IgD-negative memory B cell (primary cell): Measurements from ENCODE around the gene PPM1E. TPM values are rescaled to one million over a fixed set of nuclear protein-coding genes. Genes with fewer than 3 reads are reported as not detected.
A peak's percentile ranks its signal among the peaks of the same experiment; 100 is the strongest.
"Not testable (repeated sequence)": the region's sequence is repeated elsewhere in the genome, so short reads cannot be mapped to it uniquely, and the experiment has no call there.

ENCODE experiments used
- H3K27ac Mint-ChIP-seq, 3 donors: one replicate each; pipeline ENCODE4 v1.8.0; 2020 to 2022; ENCODE audit warnings: mild to moderate bottlenecking in 3 of 3, mixed read lengths in 3 of 3, moderate library complexity in 1 of 3
- H3K27me3 Mint-ChIP-seq: one replicate; pipeline ENCODE4 v1.8.0; 2021; ENCODE audit warnings: mixed read lengths
- H3K36me3 Mint-ChIP-seq: one replicate; pipeline ENCODE4 v1.8.0; 2020; ENCODE audit warnings: mild to moderate bottlenecking, mixed read lengths
- H3K4me1 Mint-ChIP-seq, 3 donors: one replicate each; pipeline ENCODE4 v1.8.0; 2020 to 2022; ENCODE audit warnings: mixed read lengths in 3 of 3, mild to moderate bottlenecking in 1 of 3
- H3K4me3 Mint-ChIP-seq, 4 donors: one replicate each; pipeline ENCODE4 v1.8.0; 2020 to 2022; ENCODE audit warnings: mild to moderate bottlenecking in 4 of 4, mixed read lengths in 4 of 4, moderate library complexity in 3 of 4
- H3K9me3 Mint-ChIP-seq, 3 donors: one replicate each; pipeline ENCODE4 v1.8.0; 2020 to 2021; ENCODE audit warnings: mixed read lengths in 3 of 3, mild to moderate bottlenecking in 1 of 3
- polyA plus RNA-seq: library from polyadenylated mRNA; unstranded; fragments of 300-500 nt; fragmentation: Illumina TruSeq; gene quantifications from one replicate; pipeline ENCODE4 v1.2.3, GENCODE V29; 2021

PPM1E gene
- polyA plus RNA-seq, 1 donor from 2014 or later, result not detected

GRCh38 chr17:58756246-58757161, 850 bp downstream of the PPM1E start:
- peaks cover 39% of the 10 kb centered on the region for H3K27me3 Mint-ChIP-seq
- H3K27ac Mint-ChIP-seq, result peak overlapping the region in 1 of 3 donors; percentile 89
- peak overlapping the region; percentile 84 to 96 (median 91) for H3K4me3 Mint-ChIP-seq
- peaks cover 3% of the 10 kb centered on the region for H3K36me3 Mint-ChIP-seq
- H3K4me1 Mint-ChIP-seq, result peaks cover 5 to 14% (median 9%) of the 10 kb centered on the region in 3 donors
- peaks cover 0 to 6% (median 0%) of the 10 kb centered on the region in 3 donors for H3K9me3 Mint-ChIP-seq

- Mint-ChIP-seq H3K36me3 (peaks cover 3% of the 10 kb centered on the region), H3K27me3 (peaks cover 41% of the 10 kb centered on the region), H3K4me1 (peaks cover 5 to 14% (median 9%) of the 10 kb centered on the region in 3 donors)
These were observed 1.5 kb downstream of the PPM1E start for GRCh38 chr17:58757162-58757613.

GRCh38 chr17:58758890-58759289, 3.2 kb downstream of the PPM1E start:
- H3K27me3 Mint-ChIP-seq, result peaks cover 41% of the 10 kb centered on the region

More at GRCh38 chr17:58757162-58757613, 1.5 kb downstream of the PPM1E start:
- H3K9me3 Mint-ChIP-seq, result peaks cover 0 to 6% (median 0%) of the 10 kb centered on the region in 3 donors
- H3K4me3 Mint-ChIP-seq, result peak overlapping the region; percentile 84 to 96 (median 91)
- H3K27ac Mint-ChIP-seq, result peak overlapping the region in 1 of 3 donors; percentile 89

GRCh38 chr17:58759522-58759921, 3.9 kb downstream of the PPM1E start:
- peaks cover 5 to 10% (median 9%) of the 10 kb centered on the region in 3 donors for H3K4me1 Mint-ChIP-seq
- H3K9me3 Mint-ChIP-seq, result peaks cover 0 to 6% (median 0%) of the 10 kb centered on the region in 3 donors
- H3K27ac Mint-ChIP-seq, result no peak overlapping the region
- peaks cover 3% of the 10 kb centered on the region for H3K36me3 Mint-ChIP-seq
- no peak overlapping the region for H3K4me3 Mint-ChIP-seq
- H3K27me3 Mint-ChIP-seq, result peaks cover 39% of the 10 kb centered on the region

More at GRCh38 chr17:58758890-58759289, 3.2 kb downstream of the PPM1E start:
- Mint-ChIP-seq H3K27ac (no peak overlapping the region), H3K4me1 (peaks cover 5 to 10% (median 9%) of the 10 kb centered on the region in 3 donors), H3K4me3 (no peak overlapping the region), H3K36me3 (peaks cover 3% of the 10 kb centered on the region), H3K9me3 (peaks cover 0 to 6% (median 0%) of the 10 kb centered on the region in 3 donors)

- Mint-ChIP-seq H3K4me1 (peaks cover 5 to 7% (median 7%) of the 10 kb centered on the region in 3 donors), H3K36me3 (peaks cover 3% of the 10 kb centered on the region), H3K27ac (no peak overlapping the region), H3K4me3 (peak overlapping the region in 1 of 4 donors; percentile 26), H3K9me3 (peaks cover 0 to 4% (median 0%) of the 10 kb centered on the region in 3 donors), H3K27me3 (peaks cover 35% of the 10 kb centered on the region)
These were observed 4.6 kb downstream of the PPM1E start for GRCh38 chr17:58760248-58760647.

- no peaks in the 10 kb centered on the region for H3K36me3 Mint-ChIP-seq
- H3K4me1 Mint-ChIP-seq, result peaks cover 0 to 1% (median 0%) of the 10 kb centered on the region in 3 donors
- peaks cover 0 to 2% (median 0%) of the 10 kb centered on the region in 3 donors for H3K9me3 Mint-ChIP-seq
- H3K4me3 Mint-ChIP-seq, result no peak overlapping the region
- peaks cover 23% of the 10 kb centered on the region for H3K27me3 Mint-ChIP-seq
- no peak overlapping the region for H3K27ac Mint-ChIP-seq
These were observed 7.6 kb downstream of the PPM1E start for GRCh38 chr17:58763263-58763662.

- H3K4me3 Mint-ChIP-seq, result no peak overlapping the region
- H3K36me3 Mint-ChIP-seq, result no peaks in the 10 kb centered on the region
- H3K27ac Mint-ChIP-seq, result no peak overlapping the region
- peaks cover 0 to 1% (median 0%) of the 10 kb centered on the region in 3 donors for H3K4me1 Mint-ChIP-seq
- peaks cover 0 to 2% (median 0%) of the 10 kb centered on the region in 3 donors for H3K9me3 Mint-ChIP-seq
- peaks cover 15% of the 10 kb centered on the region for H3K27me3 Mint-ChIP-seq
These were observed 8.7 kb downstream of the PPM1E start for GRCh38 chr17:58764373-58764772.

- H3K9me3 Mint-ChIP-seq, H3K4me3 Mint-ChIP-seq, H3K27ac Mint-ChIP-seq, H3K4me1 Mint-ChIP-seq, H3K27me3 Mint-ChIP-seq, H3K36me3 Mint-ChIP-seq: not testable (repeated sequence)
These were observed 22.8 kb downstream of the PPM1E start for GRCh38 chr17:58778482-58778881.

GRCh38 chr17:58779446-58779845, 23.8 kb downstream of the PPM1E start:
- H3K27ac Mint-ChIP-seq, result no peak overlapping the region
- H3K27me3 Mint-ChIP-seq, result no peaks in the 10 kb centered on the region
- H3K9me3 Mint-ChIP-seq, result no peaks in the 10 kb centered on the region
- H3K36me3 Mint-ChIP-seq, result no peaks in the 10 kb centered on the region
- no peaks in the 10 kb centered on the region for H3K4me1 Mint-ChIP-seq
- H3K4me3 Mint-ChIP-seq, result no peak overlapping the region

- H3K4me3 Mint-ChIP-seq, result no peak overlapping the region
- H3K27me3 Mint-ChIP-seq, result no peaks in the 10 kb centered on the region
- H3K4me1 Mint-ChIP-seq, result no peaks in the 10 kb centered on the region
- no peaks in the 10 kb centered on the region for H3K36me3 Mint-ChIP-seq
- H3K9me3 Mint-ChIP-seq, result no peaks in the 10 kb centered on the region
- no peak overlapping the region for H3K27ac Mint-ChIP-seq
These were observed 27.7 kb downstream of the PPM1E start for GRCh38 chr17:58783380-58783779.

- Mint-ChIP-seq H3K36me3 (peaks cover 2% of the 10 kb centered on the region), H3K4me1 (no peaks in the 10 kb centered on the region), H3K27ac (no peak overlapping the region), H3K9me3 (no peaks in the 10 kb centered on the region), H3K27me3 (no peaks in the 10 kb centered on the region), H3K4me3 (no peak overlapping the region)
These were observed 29.4 kb downstream of the PPM1E start for GRCh38 chr17:58785097-58785496.

GRCh38 chr17:58786586-58787295, 31.1 kb downstream of the PPM1E start:
- no peaks in the 10 kb centered on the region for H3K4me1 Mint-ChIP-seq
- H3K36me3 Mint-ChIP-seq, result peaks cover 2% of the 10 kb centered on the region
- no peak overlapping the region for H3K4me3 Mint-ChIP-seq
- H3K27ac Mint-ChIP-seq, result no peak overlapping the region
- H3K27me3 Mint-ChIP-seq, result peaks cover 3% of the 10 kb centered on the region
- no peaks in the 10 kb centered on the region for H3K9me3 Mint-ChIP-seq

- Mint-ChIP-seq H3K9me3 (peaks cover 0 to 2% (median 0%) of the 10 kb centered on the region in 3 donors), H3K4me3 (no peak overlapping the region), H3K36me3 (peaks cover 2% of the 10 kb centered on the region), H3K27ac (no peak overlapping the region), H3K4me1 (no peaks in the 10 kb centered on the region), H3K27me3 (peaks cover 5% of the 10 kb centered on the region)
These were observed 32.5 kb downstream of the PPM1E start for GRCh38 chr17:58788199-58788598.

- no peak overlapping the region for H3K27ac Mint-ChIP-seq
- H3K36me3 Mint-ChIP-seq, result peaks cover 2% of the 10 kb centered on the region
- no peak overlapping the region for H3K4me3 Mint-ChIP-seq
These were observed 33.5 kb downstream of the PPM1E start for GRCh38 chr17:58789160-58789559.

GRCh38 chr17:58789831-58790230, 34.2 kb downstream of the PPM1E start:
- no peak overlapping the region for H3K27ac Mint-ChIP-seq
- H3K27me3 Mint-ChIP-seq, result peaks cover 5% of the 10 kb centered on the region
- H3K4me3 Mint-ChIP-seq, result no peak overlapping the region
- H3K36me3 Mint-ChIP-seq, result peaks cover 2% of the 10 kb centered on the region
- H3K4me1 Mint-ChIP-seq, result no peaks in the 10 kb centered on the region
- peaks cover 2 to 4% (median 3%) of the 10 kb centered on the region in 3 donors for H3K9me3 Mint-ChIP-seq

More at GRCh38 chr17:58789160-58789559, 33.5 kb downstream of the PPM1E start:
- Mint-ChIP-seq H3K27me3 (peaks cover 5% of the 10 kb centered on the region), H3K4me1 (no peaks in the 10 kb centered on the region), H3K9me3 (peaks cover 0 to 2% (median 0%) of the 10 kb centered on the region in 3 donors)
